PFSK-1 (cell line): ENCODE data around the gene A2M.

Experiments used
- FOXP2 ChIP-seq: optimal IDR thresholded peaks from 2 replicates; pipeline ENCODE3; 2011; ENCODE audit warnings: borderline replicate concordance, control low read depth, inconsistent platforms; ENCODE audit not compliant: insufficient read depth; ENCODE audit errors: extremely low read length, extremely low read depth
- POLR2AphosphoS5 ChIP-seq: IDR thresholded peaks from 2 replicates; pipeline ENCODE4 v1.6.1; 2012; ENCODE audit warnings: low read depth, mild to moderate bottlenecking, control low read depth, low read length, moderate library complexity
- TAF1 ChIP-seq: IDR thresholded peaks from 2 replicates; pipeline ENCODE4 v1.6.1; 2012; ENCODE audit warnings: low read length, control low read depth, borderline replicate concordance; ENCODE audit not compliant: insufficient read depth

DNA sequence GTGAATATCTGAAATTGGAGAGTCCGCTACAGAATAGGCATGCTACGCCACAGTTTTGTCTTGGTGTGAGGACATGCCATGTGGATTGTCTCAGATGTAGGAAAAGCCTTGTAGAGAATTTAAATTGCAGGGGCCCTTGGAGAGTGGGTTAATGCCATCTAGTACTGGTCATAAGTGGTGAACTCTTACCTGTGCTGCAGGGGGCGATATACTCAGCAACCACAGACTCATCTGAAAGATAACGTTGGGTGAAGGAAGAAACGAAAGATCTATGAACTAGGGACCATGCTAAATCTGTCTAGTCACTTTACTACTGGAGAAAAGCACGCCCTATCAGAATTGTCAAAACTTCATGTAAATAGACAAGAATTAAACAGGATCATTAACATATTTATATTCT, 33.7 kb upstream of the A2M start:
- TF ChIP-seq POLR2AphosphoS5 (no peak), FOXP2 (no peak), TAF1 (no peak)
